Skeletal muscle tissue (tissue), 4 donors: ENCODE data around the gene ALDH18A1. TPM values are rescaled to one million over a fixed set of nuclear protein-coding genes. Genes with fewer than 3 reads are reported as not detected.

Source experiments
- H3K27ac ChIP-seq: one replicate; pipeline ENCODE4 v1.7.0; 2013; ENCODE audit warnings: mild to moderate bottlenecking, low read depth, low read length, inconsistent platforms
- H3K27me3 ChIP-seq, 3 donors: one replicate each; pipeline ENCODE4 v1.7.0; 2013; ENCODE audit warnings: low read length in 3 of 3; ENCODE audit not compliant: control insufficient read depth in 3 of 3, insufficient read depth in 3 of 3
- H3K36me3 ChIP-seq, 3 donors: one replicate each; pipeline ENCODE4 v1.7.0; 2013; ENCODE audit warnings: low read length in 3 of 3; ENCODE audit not compliant: control insufficient read depth in 3 of 3, insufficient read depth in 3 of 3
- H3K4me1 ChIP-seq, 3 donors: one replicate each; pipeline ENCODE4 v1.7.0; 2013; ENCODE audit warnings: low read length in 3 of 3, mild to moderate bottlenecking in 3 of 3; ENCODE audit not compliant: control insufficient read depth in 3 of 3, insufficient read depth in 3 of 3
- H3K4me3 ChIP-seq, 3 donors: one replicate each; pipeline ENCODE4 v1.7.0; 2013; ENCODE audit warnings: low read length in 3 of 3
- H3K9ac ChIP-seq, 3 donors: one replicate each; pipeline ENCODE4 v1.7.0; 2013; ENCODE audit warnings: low read length in 3 of 3, mild to moderate bottlenecking in 3 of 3, moderate library complexity in 2 of 3, low read depth in 1 of 3
- H3K9me3 ChIP-seq, 3 donors: one replicate each; pipeline ENCODE4 v1.7.0; 2013; ENCODE audit warnings: low read length in 3 of 3; ENCODE audit not compliant: control insufficient read depth in 3 of 3
- total RNA-seq: library from RNA; depleted of rRNA; stranded (reverse); fragments of >200 nt; gene quantifications from one replicate; pipeline ENCODE4 v1.2.3, GENCODE V29; 2014
- donor health status: Osteomylitis.

ALDH18A1 gene
- total RNA-seq, 1 donor from 2014 or later = 64.2 TPM

DNA sequence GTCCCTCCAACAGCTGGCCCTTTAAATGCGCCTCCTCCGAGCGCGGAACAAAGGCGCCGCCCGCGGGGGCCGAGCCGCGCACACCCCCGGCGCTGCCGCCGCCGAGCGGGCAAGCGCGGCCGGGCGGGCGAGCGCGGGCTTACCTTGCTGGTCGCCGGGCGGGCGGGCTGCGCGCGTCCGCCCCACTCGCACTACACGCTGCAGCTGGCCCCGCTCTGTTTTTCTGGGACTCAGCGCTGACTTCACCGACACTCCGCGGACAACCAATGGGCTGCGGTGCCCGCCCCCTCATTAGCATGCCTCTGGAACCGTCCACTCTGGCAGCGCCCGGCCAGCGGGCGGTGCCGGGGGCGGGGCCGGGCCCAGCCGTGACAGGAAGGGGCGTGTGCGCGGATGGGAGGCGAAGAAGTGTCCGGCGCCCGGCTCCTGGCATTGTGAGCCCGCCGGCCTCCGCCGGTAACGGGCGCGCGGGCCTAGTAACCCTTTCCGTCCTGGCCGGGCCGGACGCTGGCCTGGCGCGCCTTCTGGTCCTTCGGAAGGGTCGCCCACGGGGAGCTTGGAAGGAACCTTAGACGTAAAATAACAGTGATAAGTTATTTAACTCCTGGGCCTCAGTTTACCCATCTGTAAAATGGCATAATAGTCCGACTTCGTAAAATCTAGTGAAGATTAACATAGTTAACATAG is 95.2 kb downstream of the ALDH18A1 start, which contains the start of gene SORBS1:
Gene SORBS1 (minus strand): TSS at position 195 of the 687 bp plus-strand sequence. CDS start 120,236 bp downstream, outside the sequence.
- Histone ChIP-seq H3K36me3 (no peaks in the 10 kb centered on the region), H3K9ac (peak within 1 kb of the TSS; percentile 81 to 91 (median 90)), H3K27ac (peak within 1 kb of the TSS; percentile 73), H3K4me1 (peaks cover 18 to 37% (median 22%) of the 10 kb centered on the region in 3 donors), H3K27me3 (no peaks in the 10 kb centered on the region), H3K9me3 (no peaks in the 10 kb centered on the region), H3K4me3 (peak within 1 kb of the TSS; percentile 89 to 98 (median 93))

DNA sequence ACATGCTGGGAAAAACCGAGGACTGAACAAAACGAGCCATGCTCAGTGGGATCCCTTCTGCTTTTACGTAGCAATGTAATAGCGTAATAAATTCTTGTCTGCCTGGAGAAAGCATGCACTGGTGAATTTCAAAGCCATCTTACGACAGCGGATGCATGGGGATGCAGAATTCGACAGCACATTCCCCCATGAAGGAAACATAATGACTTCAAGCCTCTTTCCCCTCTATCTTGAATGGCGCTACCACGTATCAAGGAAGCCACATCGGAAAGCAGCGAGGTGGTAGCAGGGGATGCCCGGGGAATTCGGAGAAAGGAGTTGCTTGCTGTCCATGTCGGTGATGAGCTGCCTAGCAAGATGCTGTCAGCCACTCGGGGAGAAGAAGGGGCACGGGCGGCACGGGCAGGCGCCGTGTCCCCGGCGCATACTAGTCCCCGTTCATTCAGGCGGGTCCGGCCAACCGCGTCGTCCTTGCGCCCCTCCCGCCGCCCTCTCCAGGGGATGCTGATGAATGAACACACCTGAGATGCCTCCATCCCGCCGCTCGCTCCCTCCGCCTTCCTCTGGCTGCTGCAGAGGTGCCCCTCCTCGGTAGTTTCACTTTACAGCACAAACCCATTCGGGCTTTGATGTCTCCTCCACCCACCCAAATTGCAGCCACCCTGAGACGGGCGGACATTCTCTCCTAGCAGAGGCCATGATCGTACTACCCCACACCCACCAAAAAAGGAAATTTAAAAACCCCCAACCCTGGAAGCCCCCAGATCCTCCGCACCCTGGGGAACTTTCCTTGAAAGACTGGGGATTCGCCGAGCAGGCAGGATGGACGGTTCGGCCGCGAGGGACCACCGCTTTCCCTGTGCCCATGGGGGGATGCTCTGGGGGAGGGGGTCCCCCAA is 96.0 kb downstream of the ALDH18A1 start:
- Histone ChIP-seq H3K4me1 (peaks cover 18 to 42% (median 25%) of the 10 kb centered on the region in 3 donors), H3K9ac (peak overlapping the region; percentile 81 to 91 (median 90)), H3K4me3 (peak overlapping the region; percentile 89 to 98 (median 93)), H3K27me3 (no peaks in the 10 kb centered on the region), H3K9me3 (no peaks in the 10 kb centered on the region), H3K36me3 (no peaks in the 10 kb centered on the region), H3K27ac (peak overlapping the region; percentile 73)

DNA sequence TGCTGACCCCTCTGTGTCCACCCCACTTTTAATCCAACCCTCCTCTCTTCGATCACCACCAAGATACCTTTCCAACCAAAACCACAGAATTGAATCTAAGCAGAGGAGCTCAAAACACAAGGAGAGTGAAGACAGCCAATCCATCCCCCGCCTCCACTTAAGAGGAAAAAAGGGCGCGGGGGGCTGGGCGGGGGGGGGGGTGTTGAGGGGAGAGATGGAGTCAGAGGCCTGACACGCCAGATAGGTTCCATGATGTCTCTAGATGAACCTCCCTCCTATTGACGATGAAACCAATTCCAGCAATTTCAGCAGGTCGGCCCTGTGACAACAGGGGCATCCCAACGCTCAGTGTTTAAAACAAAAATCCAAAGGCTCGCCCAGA is 96.6 kb downstream of the ALDH18A1 start:
- peaks cover 18 to 43% (median 25%) of the 10 kb centered on the region in 3 donors for H3K4me1 ChIP-seq
- peak overlapping the region; percentile 89 to 98 (median 93) for H3K4me3 ChIP-seq
- peak overlapping the region; percentile 81 to 91 (median 90) for H3K9ac ChIP-seq

DNA sequence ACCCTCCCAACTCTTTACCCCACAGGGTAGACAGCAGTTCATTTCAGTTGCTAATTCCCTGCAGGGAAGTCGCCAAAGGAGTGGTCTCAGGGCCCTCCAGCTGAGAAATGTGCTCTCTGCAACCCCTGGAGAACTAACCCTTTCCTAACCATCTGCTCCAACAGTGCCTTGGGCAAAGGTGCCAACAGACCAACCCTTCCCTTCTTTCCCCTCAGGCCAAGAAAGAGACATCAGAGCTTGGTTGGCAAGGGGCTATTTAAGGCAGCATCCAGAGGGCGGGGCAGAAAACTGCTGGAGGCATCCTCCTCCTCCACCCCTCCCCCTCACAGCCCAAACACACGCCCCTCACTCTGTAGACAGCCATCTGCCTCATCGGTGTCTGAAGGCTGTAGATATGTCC is 97.0 kb downstream of the ALDH18A1 start:
- H3K36me3 ChIP-seq = no peaks in the 10 kb centered on the region
- peak overlapping the region; percentile 36 to 98 (median 46) for H3K4me3 ChIP-seq
- no peak overlapping the region for H3K27ac ChIP-seq
- no peaks in the 10 kb centered on the region for H3K27me3 ChIP-seq
- H3K4me1 ChIP-seq = peaks cover 18 to 43% (median 25%) of the 10 kb centered on the region in 3 donors
- no peaks in the 10 kb centered on the region for H3K9me3 ChIP-seq
- peak overlapping the region; percentile 20 to 54 (median 51) for H3K9ac ChIP-seq

More for the DNA sequence above, 96.6 kb downstream of the ALDH18A1 start:
- no peaks in the 10 kb centered on the region for H3K27me3 ChIP-seq
- H3K9me3 ChIP-seq = no peaks in the 10 kb centered on the region
- H3K36me3 ChIP-seq = no peaks in the 10 kb centered on the region
- H3K27ac ChIP-seq = peak overlapping the region; percentile 73

DNA sequence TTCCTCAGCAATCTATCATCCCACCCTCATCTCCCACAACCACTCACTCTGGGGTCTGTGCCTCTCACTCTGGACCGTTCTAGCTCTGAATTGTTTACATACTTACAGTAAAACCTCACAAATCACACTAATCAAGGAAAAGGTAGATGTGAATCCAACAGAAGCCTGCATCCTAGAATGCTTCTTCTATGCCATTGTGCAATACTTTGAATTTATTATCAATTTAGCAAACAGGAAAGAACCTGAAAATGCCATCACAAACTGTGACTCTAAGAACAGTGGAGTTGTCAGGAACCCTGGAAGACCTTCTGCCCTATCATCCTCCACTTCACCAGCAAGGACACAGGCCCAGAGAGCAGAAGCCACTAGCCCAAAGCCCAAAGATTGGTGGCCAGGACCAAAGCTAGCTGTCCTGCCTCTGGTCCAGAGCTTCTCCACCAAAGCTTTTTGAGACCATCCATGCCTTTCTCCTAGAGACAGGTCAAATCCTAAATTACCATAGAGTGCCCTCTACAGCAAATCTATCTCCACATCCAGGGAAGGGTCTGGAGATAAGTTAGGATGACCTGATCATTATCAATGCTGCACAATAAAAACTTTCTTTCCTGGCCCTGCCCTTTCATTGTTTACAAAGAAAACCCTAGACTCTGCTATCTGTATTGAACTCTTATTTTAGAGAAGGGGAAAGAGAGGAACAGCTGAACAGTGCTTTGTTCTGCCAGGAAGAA is 97.8 kb downstream of the ALDH18A1 start:
- Histone ChIP-seq H3K27ac (no peak overlapping the region), H3K9ac (peak overlapping the region in 1 of 3 donors; percentile 54), H3K27me3 (no peaks in the 10 kb centered on the region), H3K4me1 (peaks cover 18 to 43% (median 25%) of the 10 kb centered on the region in 3 donors), H3K9me3 (no peaks in the 10 kb centered on the region), H3K4me3 (peak overlapping the region; percentile 16 to 98 (median 30)), H3K36me3 (no peaks in the 10 kb centered on the region)

DNA sequence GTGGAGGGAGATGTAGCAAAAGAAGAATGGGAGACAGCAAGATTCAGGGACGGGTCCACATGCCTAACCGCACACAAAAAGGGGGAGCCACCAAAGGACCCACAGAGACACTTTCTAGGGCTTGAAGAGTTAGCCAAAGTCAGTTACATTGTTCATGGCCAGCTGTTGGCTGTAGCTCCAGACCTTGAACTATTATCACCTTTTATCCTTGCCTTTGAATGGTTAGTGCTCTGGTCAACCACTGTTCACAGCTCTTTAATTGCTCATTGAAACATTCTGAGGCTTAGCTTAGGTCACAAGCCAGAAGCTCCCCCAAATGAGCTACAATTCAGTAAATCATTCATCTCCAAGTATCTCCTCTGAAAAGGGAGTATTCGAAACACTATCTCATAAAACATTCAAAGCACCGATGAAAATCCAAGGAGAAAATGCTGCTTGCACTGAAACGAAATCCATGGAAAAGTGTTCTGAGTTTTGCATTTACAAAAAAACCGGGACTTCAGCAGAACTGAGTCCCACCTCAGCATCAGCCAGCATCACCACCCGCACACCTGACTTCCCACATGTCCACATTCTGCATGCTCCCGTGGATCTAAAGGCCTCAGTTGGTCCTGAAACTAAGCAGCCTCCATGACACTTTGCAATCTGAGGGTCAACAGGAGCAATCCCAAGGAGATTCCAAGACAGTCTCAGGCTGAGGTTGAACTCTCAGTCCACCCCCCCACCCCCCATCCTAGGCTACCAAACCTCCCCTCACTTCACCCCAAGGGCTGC is 99.3 kb downstream of the ALDH18A1 start:
- Histone ChIP-seq H3K27me3 (no peaks in the 10 kb centered on the region), H3K9ac (no peak overlapping the region), H3K4me1 (peaks cover 18 to 43% (median 25%) of the 10 kb centered on the region in 3 donors), H3K27ac (no peak overlapping the region), H3K4me3 (no peak overlapping the region), H3K9me3 (peaks cover 0 to 3% (median 0%) of the 10 kb centered on the region in 3 donors), H3K36me3 (no peaks in the 10 kb centered on the region)

Other genes with a start within 250 kb of the ALDH18A1 start
- 66.8 TPM for gene SORBS1, start 95.3 kb downstream of the ALDH18A1 start, total RNA-seq
- gene TCTN3, start 37.2 kb upstream of the ALDH18A1 start, total RNA-seq = 16.7 TPM
- 8.9 TPM for gene ENTPD1, start 99.5 kb upstream of the ALDH18A1 start, total RNA-seq